ENCODE data around the gene MRPL24. TPM values are rescaled to one million over a fixed set of nuclear protein-coding genes. Genes with fewer than 3 reads are reported as not detected.

MRPL24 gene
- total RNA-seq: 10 to 100 TPM; 59.8 to 62.6 TPM

GRCh38 chr1:156740741-156741480 lies at the start of gene MRPL24:
Gene MRPL24, minus strand, starts transcription at chr1:156741088. Its CDS starts 2,384 bp downstream, at chr1:156738704.
- Mint-ChIP-seq H3K27ac (peak within 1 kb of the TSS; percentile 98), H3K27me3 (ENCODE audit: low read depth) (no peaks in the 10 kb centered on the region), H3K4me3 (peak within 1 kb of the TSS; percentile 99), H3K4me1 (ENCODE audit: low read depth) (peaks cover 59% of the 10 kb centered on the region), H3K9me3 (ENCODE audit: insufficient read depth) (no peaks in the 10 kb centered on the region), H3K36me3 (ENCODE audit: low read depth) (peaks cover 76% of the 10 kb centered on the region)
- ChIA-PET CTCF (interaction anchor here (0.7 to 4.4 kb wide), 15 partner anchors 8 to 170 kb away, joined by 3 to 79 read pairs (median 3); partner anchors contain the start of genes HDGF, ISG20L2, METTL25B and PRCC), POLR2A (interaction anchor here (0.7 to 4.9 kb wide), 8 partner anchors 9 to 76 kb away, joined by 3 to 68 read pairs (median 6); partner anchors contain the start of genes HDGF, ISG20L2, METTL25B and PRCC)
- DNase-seq (peak; percentile 99), ATAC-seq (peak; percentile 89)

DNA sequence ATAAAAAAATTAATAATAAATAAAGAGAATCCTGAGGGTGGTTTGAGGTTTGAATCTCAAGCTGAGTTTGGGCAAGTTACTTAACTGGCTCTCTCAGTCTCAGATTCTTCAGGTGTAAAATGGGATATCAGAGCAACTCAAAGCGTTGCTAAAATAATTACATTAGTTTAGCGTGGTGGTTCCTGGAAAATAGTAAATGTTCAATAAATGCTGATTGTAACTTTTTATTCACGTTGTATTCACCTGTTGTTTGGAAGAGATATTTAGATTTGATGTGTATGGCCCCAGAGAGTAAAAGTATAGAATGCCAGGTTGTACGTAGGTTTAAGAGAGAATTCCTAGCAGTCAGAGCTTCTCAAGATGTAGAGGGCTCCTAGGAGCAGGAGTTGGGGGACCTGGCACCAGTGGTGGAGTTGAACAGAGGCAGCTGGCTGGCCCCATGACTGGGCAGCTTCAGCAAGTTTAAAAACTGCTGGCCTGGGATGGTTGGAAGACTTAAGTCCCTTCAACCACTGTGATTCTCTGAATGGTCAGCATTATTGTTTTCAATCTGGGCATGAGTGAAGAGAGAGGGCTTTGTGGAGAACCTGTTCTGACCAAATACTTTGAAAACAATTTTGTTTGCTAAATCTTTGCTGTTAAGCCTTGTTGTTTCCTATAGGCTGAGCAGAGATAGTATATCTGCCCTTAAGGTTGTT lies 48.9 kb upstream of the MRPL24 start:
- Mint-ChIP-seq H3K9me3 (ENCODE audit: insufficient read depth) (no peaks in the 10 kb centered on the region), H3K27me3 (ENCODE audit: low read depth) (no peaks in the 10 kb centered on the region), H3K4me3 (no peak overlapping the region), H3K36me3 (ENCODE audit: low read depth) (peaks cover 49% of the 10 kb centered on the region), H3K27ac (no peak overlapping the region), H3K4me1 (ENCODE audit: low read depth) (peaks cover 15% of the 10 kb centered on the region)
- ChIA-PET POLR2A (interaction anchor here (0.7 kb wide), 1 partner anchor 17 kb away, joined by 3 read pairs; no protein-coding TSS in a partner anchor), CTCF (interaction anchor here (1.0 to 3.2 kb wide), 7 partner anchors 9 to 172 kb away, joined by 3 to 16 read pairs (median 6); partner anchors contain the start of gene NTRK1)
- ATAC-seq (no peak), DNase-seq (no peak)

DNA sequence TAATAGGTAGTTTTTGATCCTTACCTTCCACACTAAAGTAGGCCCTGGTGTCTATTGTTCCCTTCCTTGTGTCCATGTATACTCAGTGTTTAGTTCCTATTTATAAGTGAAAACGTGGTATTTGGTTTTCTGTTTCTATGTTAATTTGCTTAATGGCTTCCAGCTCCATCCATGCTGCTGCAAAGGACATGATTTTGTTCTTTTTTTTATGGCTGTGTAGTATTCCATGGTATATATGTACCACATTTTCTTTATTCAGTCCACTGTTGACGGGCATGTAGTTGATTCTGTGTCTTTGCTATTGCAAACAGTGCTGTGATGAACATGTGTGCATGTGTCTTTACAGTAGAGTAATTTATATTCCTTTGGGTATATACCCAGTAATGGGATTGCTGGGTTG lies 47.2 kb upstream of the MRPL24 start:
- Mint-ChIP-seq H3K27ac (no peak overlapping the region), H3K27me3 (ENCODE audit: low read depth) (no peaks in the 10 kb centered on the region), H3K36me3 (ENCODE audit: low read depth) (peaks cover 47% of the 10 kb centered on the region), H3K4me1 (ENCODE audit: low read depth) (peaks cover 11% of the 10 kb centered on the region), H3K4me3 (no peak overlapping the region), H3K9me3 (ENCODE audit: insufficient read depth) (no peaks in the 10 kb centered on the region)
- DNase-seq (no peak), ATAC-seq (no peak)
- CTCF ChIA-PET: interaction anchor here (1.0 to 2.5 kb wide), 5 partner anchors 10 to 82 kb away, joined by 3 to 7 read pairs (median 4); partner anchors contain the start of gene NTRK1
- POLR2A ChIA-PET: no interaction called here

GRCh38 chr1:156786640-156787039 lies 45.8 kb upstream of the MRPL24 start:
- Mint-ChIP-seq H3K9me3 (ENCODE audit: insufficient read depth) (no peaks in the 10 kb centered on the region), H3K36me3 (ENCODE audit: low read depth) (peaks cover 52% of the 10 kb centered on the region), H3K27me3 (ENCODE audit: low read depth) (no peaks in the 10 kb centered on the region), H3K4me1 (ENCODE audit: low read depth) (peaks cover 18% of the 10 kb centered on the region), H3K4me3 (no peak overlapping the region), H3K27ac (peak overlapping the region; percentile 56)
- POLR2A ChIA-PET: no interaction called here
- CTCF ChIA-PET: interaction anchor here (1.3 to 2.0 kb wide), 3 partner anchors 14 to 74 kb away, joined by 3 to 13 read pairs (median 7); partner anchors contain the start of genes INSRR and NTRK1
- no peak for ATAC-seq
- no peak for DNase-seq

DNA sequence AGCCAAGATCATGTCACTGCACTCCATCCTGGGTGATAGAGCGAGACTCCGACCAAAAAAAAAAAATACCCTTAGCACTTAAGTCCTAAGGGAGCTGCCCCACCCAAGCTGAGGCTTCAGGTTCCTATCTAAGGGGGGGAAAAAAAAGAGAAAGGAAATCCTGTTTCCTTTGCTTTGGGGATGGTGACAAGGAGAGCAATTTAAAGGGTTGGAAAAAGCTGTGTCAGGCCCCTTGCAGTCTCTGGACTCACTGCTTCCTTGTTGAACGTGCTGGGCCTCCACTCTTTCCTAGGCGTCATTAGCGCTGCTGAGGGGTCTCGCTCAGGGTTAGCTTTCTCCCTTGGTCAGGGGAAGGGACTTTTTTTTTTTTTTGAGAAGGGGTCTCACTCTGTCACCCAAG lies 44.6 kb upstream of the MRPL24 start:
- POLR2A ChIA-PET: no interaction called here
- DNase-seq (no peak), ATAC-seq (no peak)
- peak overlapping the region; percentile 18 for H3K27ac Mint-ChIP-seq
- H3K4me3 Mint-ChIP-seq: no peak overlapping the region
- no peaks in the 10 kb centered on the region for H3K27me3 Mint-ChIP-seq (ENCODE audit: low read depth)
- peaks cover 53% of the 10 kb centered on the region for H3K36me3 Mint-ChIP-seq (ENCODE audit: low read depth)
- H3K9me3 Mint-ChIP-seq (ENCODE audit: insufficient read depth): no peaks in the 10 kb centered on the region
- peaks cover 24% of the 10 kb centered on the region for H3K4me1 Mint-ChIP-seq (ENCODE audit: low read depth)
- CTCF ChIA-PET: interaction anchor here (1.2 to 1.3 kb wide), 3 partner anchors 44 to 104 kb away, joined by 3 read pairs; partner anchors contain the start of gene MRPL24

- CTCF ChIA-PET: interaction anchor here (0.8 to 18.8 kb wide), 13 partner anchors 9 to 396 kb away, joined by 3 to 206 read pairs (median 5); partner anchors contain the start of genes ISG20L2, METTL25B and SH2D2A
- no peaks in the 10 kb centered on the region for H3K27me3 Mint-ChIP-seq (ENCODE audit: low read depth)
- H3K9me3 Mint-ChIP-seq (ENCODE audit: insufficient read depth): no peaks in the 10 kb centered on the region
- peaks cover 37% of the 10 kb centered on the region for H3K36me3 Mint-ChIP-seq (ENCODE audit: low read depth)
- DNase-seq (no peak), ATAC-seq (no peak)
- H3K4me3 Mint-ChIP-seq: no peak overlapping the region
- POLR2A ChIA-PET: interaction anchor here (0.8 to 1.4 kb wide), 3 partner anchors 13 to 34 kb away, joined by 3 to 4 read pairs (median 4); no protein-coding TSS in a partner anchor
- H3K27ac Mint-ChIP-seq: peak overlapping the region; percentile 35
- H3K4me1 Mint-ChIP-seq (ENCODE audit: low read depth): peaks cover 35% of the 10 kb centered on the region
These were observed 40.8 kb upstream of the MRPL24 start for GRCh38 chr1:156781585-156782186.

DNA sequence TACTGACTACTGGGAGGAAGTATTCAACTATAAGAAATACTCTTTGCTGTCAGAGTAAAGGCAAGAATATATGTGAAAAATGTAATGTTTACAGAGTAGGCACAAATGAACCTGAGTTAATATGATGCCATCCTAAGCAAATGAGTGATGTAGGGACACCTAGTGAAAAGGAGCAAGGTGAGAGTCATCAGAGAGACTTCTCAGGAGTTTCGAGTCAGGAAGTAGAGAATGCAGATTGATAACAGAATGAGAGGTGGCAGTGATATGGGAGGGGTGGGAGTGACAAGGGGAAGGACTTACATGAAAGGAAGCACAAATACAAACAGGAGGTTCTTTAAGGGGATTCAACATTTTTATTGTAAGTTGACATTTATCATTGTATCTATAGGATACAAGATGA lies 36.7 kb upstream of the MRPL24 start:
- Mint-ChIP-seq H3K36me3 (ENCODE audit: low read depth) (peaks cover 32% of the 10 kb centered on the region), H3K27me3 (ENCODE audit: low read depth) (no peaks in the 10 kb centered on the region), H3K27ac (peak overlapping the region; percentile 5), H3K9me3 (ENCODE audit: insufficient read depth) (no peaks in the 10 kb centered on the region), H3K4me3 (no peak overlapping the region), H3K4me1 (ENCODE audit: low read depth) (peaks cover 42% of the 10 kb centered on the region)
- POLR2A ChIA-PET: no interaction called here
- no peak for ATAC-seq
- no peak for DNase-seq
- CTCF ChIA-PET: interaction anchor here (1.3 to 18.8 kb wide), 2 partner anchors 51 to 83 kb away, joined by 4 to 206 read pairs; partner anchors contain the start of genes ISG20L2, METTL25B and NTRK1

DNA sequence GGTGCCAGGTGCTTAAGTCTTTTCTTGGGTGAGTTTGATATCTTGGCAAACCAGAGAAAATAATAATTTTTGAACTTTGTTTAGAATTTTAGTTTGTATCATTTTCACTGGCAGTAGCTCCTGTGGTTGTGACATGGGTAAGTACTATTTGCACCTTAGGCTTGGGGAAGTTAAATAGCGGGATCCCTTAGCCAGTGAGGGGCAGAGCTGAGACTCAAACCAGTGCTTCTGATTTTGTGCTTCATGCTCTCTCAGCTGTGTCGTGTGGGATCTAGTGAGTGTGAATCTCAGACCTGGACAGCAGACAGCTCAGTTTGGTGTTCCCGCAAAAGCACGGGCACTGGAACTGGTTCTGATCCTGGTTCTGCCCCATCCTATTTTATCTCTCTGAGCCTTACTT lies 36.1 kb upstream of the MRPL24 start:
- peaks cover 32% of the 10 kb centered on the region for H3K36me3 Mint-ChIP-seq (ENCODE audit: low read depth)
- H3K27me3 Mint-ChIP-seq (ENCODE audit: low read depth): no peaks in the 10 kb centered on the region
- no peak overlapping the region for H3K4me3 Mint-ChIP-seq
- POLR2A ChIA-PET: no interaction called here
- peaks cover 43% of the 10 kb centered on the region for H3K4me1 Mint-ChIP-seq (ENCODE audit: low read depth)
- DNase-seq: no peak
- CTCF ChIA-PET: interaction anchor here (0.7 to 18.8 kb wide), 4 partner anchors 11 to 50 kb away, joined by 3 to 206 read pairs (median 4); partner anchors contain the start of genes ISG20L2 and METTL25B
- no peak for ATAC-seq
- no peak overlapping the region for H3K27ac Mint-ChIP-seq
- H3K9me3 Mint-ChIP-seq (ENCODE audit: insufficient read depth): no peaks in the 10 kb centered on the region

- Mint-ChIP-seq H3K4me1 (ENCODE audit: low read depth) (peaks cover 40% of the 10 kb centered on the region), H3K36me3 (ENCODE audit: low read depth) (peaks cover 29% of the 10 kb centered on the region), H3K27me3 (ENCODE audit: low read depth) (no peaks in the 10 kb centered on the region), H3K9me3 (ENCODE audit: insufficient read depth) (no peaks in the 10 kb centered on the region), H3K27ac (no peak overlapping the region), H3K4me3 (no peak overlapping the region)
- POLR2A ChIA-PET: no interaction called here
- DNase-seq: no peak
- ATAC-seq: no peak
- CTCF ChIA-PET: interaction anchor here (1.2 to 18.8 kb wide), 2 partner anchors 10 to 49 kb away, joined by 3 to 206 read pairs; partner anchors contain the start of genes ISG20L2 and METTL25B
These were observed 34.9 kb upstream of the MRPL24 start for GRCh38 chr1:156775799-156776198.

GRCh38 chr1:156773607-156774006 lies 32.7 kb upstream of the MRPL24 start:
- Mint-ChIP-seq H3K36me3 (ENCODE audit: low read depth) (peaks cover 45% of the 10 kb centered on the region), H3K27me3 (ENCODE audit: low read depth) (no peaks in the 10 kb centered on the region), H3K4me3 (no peak overlapping the region), H3K4me1 (ENCODE audit: low read depth) (peaks cover 59% of the 10 kb centered on the region), H3K27ac (no peak overlapping the region), H3K9me3 (ENCODE audit: insufficient read depth) (no peaks in the 10 kb centered on the region)
- POLR2A ChIA-PET: interaction anchor here (1.5 kb wide), 1 partner anchor 34 kb away, joined by 4 read pairs; no protein-coding TSS in a partner anchor
- ATAC-seq (peak; percentile 43), DNase-seq (no peak)
- CTCF ChIA-PET: interaction anchor here (1.6 to 18.8 kb wide), 3 partner anchors 23 to 87 kb away, joined by 8 to 206 read pairs (median 8); partner anchors contain the start of genes ISG20L2, METTL25B and NTRK1
